ENCODE measurements around the gene CXCR3. TPM values are rescaled to one million over a fixed set of nuclear protein-coding genes. Genes with fewer than 3 reads are reported as not detected.

The CXCR3 gene
- total RNA-seq, 4 donors from 2014 or later: not detected

DNA sequence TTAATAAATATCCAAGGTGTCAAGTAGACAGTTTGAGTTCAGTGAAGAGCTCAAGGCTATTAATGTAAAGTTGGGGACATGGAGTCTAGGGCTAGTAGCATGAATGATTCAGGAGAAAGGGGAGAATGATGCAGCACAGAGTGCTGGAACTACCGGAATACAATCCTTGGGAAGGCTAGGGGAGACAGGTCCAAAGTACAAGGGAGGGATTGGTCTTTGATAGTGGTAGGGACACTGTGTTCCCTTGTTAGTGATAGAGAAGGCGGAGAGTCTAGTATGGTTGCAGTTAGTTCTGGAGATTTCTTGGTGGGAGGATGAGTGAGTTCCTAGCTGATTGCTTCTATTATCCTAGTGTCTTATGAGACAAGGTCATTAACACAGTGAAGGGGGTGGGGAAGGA is 31.4 kb downstream of the CXCR3 start:
- ATAC-seq (ENCODE audit: low FRiP score) (no peak), DNase-seq (ENCODE audit: low spot score) (no peak)
- TF ChIP-seq, protein P1, sequence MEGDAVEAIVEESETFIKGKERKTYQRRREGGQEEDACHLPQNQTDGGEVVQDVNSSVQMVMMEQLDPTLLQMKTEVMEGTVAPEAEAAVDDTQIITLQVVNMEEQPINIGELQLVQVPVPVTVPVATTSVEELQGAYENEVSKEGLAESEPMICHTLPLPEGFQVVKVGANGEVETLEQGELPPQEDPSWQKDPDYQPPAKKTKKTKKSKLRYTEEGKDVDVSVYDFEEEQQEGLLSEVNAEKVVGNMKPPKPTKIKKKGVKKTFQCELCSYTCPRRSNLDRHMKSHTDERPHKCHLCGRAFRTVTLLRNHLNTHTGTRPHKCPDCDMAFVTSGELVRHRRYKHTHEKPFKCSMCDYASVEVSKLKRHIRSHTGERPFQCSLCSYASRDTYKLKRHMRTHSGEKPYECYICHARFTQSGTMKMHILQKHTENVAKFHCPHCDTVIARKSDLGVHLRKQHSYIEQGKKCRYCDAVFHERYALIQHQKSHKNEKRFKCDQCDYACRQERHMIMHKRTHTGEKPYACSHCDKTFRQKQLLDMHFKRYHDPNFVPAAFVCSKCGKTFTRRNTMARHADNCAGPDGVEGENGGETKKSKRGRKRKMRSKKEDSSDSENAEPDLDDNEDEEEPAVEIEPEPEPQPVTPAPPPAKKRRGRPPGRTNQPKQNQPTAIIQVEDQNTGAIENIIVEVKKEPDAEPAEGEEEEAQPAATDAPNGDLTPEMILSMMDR (IDR thresholded peaks at IDR 0.05): no peak

DNA sequence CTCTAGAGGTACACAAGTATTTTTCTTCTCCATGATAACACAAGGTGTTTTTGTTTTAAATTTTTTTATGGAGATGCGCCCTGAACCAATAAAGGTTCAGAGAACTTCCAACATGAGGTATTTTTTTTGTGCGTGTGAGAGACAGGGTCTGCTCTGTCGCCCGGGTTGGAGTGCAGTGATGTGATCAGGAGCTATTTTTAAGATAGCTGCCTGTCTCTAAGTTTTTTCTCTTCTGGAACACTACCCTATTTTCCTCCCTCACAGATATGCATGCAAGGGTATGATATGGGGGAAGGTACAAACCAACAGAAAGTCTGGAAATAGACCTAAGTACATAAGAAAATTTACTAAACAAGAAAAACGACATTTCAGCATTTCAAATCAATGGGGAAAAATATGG is 37.1 kb downstream of the CXCR3 start:
- TF ChIP-seq, protein P1 (IDR thresholded peaks at IDR 0.05): no peak
- ATAC-seq (ENCODE audit: low FRiP score): no peak

DNA sequence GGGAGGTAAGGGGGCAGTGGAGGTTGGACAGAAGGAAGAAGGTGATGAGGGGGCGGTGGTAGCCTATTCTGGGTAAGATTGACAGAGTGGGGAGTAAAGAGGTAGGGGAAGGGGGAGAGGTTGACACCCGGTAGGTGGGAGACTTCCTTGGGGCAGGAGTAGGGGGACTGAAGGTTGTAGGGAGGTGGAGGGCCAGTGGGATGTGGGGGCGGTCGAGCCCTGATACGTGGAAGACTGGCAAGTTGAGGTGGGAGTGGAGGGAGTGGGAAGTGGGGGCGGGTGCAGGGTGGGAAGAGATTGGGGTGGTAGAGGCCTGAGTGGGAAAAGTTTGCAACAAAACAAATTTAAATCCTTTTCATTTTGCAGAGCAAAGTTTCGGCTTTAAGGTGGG is 38.3 kb downstream of the CXCR3 start:
- DNase-seq (ENCODE audit: low spot score) (no peak), ATAC-seq (ENCODE audit: low FRiP score) (no peak)
- TF ChIP-seq, protein P1 (IDR thresholded peaks at IDR 0.05): no peak

More for the DNA sequence above, 37.1 kb downstream of the CXCR3 start:
- DNase-seq (ENCODE audit: low spot score): no peak

DNA sequence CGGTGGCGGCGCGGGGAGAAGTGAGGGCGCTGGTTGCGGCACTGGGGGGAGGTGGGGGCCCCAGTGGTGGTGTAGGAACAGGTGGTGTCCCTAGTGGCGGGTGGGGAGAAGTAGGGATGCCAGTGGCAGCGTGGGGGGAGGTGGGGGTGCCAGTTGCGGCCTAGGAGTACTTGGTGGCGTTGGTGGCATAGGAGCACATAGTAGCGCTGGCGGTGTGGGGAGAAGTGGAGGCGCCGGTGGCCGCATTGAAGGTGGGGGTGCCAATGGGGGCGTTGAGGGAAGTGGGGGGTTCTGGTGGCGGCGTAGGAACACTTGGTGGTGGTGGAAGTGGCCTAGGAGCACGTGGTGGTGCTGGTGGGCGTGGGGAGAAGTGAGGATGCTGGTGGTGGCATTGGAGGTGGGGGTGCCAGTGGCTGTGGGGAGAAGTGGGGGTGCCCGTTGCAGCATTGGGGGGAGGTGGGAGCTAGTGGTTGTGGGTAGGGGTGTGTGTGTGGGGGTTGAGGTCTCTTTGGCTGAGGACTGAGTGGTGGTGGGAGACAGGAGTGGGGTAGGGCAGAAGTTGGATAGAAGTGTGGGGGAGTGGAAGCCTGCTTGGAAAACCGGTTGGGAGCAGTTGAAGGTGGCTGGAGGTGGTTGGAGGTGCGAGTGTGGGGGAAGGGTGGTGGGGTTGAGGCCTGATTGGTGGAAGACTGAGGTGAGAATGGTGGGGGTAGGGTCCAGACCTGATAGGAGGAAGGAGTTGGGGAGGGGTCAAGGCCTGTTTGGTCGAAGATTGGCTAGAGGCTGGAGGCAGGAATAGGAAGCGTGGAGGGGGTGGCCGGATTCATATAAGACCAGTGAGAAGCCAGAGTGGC is 38.9 kb downstream of the CXCR3 start:
- ATAC-seq (ENCODE audit: low FRiP score) (no peak), DNase-seq (ENCODE audit: low spot score) (no peak)
- TF ChIP-seq, protein P1 (IDR thresholded peaks at IDR 0.05): no peak

DNA sequence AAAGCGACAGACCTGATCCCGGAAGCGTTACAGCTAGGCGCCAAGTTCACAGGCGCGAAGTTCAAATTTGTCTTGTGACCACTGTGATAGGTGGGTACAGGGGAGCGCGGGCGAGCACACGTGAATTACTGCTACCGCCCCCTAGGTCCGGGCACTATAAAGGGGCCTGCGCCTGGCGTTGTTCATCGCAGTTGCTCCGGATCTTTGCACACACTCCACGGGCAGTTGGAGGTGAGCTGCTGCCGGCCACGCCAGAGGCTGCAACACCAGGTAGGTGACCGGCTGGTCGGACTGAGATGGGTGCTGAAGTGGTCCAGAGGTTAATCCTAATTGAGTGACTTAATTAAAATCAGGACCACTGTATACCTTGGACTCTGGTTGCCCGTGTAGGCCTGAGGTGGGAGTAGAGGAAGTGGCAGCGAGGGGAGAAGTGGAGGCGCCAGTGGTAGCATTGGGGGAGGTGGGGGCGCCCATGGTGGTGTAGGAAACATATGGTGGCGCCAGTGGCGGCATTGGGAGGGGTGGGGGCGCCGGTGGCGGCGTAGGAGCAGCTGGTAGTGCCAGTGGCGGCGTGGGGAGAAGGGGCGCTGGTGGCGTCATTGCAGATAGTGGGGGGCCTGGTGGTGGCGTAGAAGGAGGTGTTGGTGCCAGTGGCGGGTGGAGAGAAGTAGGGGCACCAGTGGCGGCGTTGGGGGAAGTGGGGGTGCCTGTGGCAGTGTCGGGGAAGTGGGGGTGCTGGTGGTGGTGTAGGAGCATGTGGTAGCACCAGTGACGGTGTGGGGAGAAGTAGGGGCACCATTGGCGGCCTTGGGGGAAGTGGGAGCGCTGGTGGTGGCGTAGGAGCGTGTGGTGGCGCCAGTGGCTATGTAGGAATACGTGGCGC is 39.8 kb downstream of the CXCR3 start, which contains the start of gene GCNA:
Gene GCNA (plus strand): TSS at position 185 of the 883 bp plus-strand sequence. CDS start 2,385 bp downstream, outside the sequence.
- no peak for ATAC-seq (ENCODE audit: low FRiP score)
- DNase-seq (ENCODE audit: low spot score): no peak
- TF ChIP-seq, protein P1 (IDR thresholded peaks at IDR 0.05): no peak

DNA sequence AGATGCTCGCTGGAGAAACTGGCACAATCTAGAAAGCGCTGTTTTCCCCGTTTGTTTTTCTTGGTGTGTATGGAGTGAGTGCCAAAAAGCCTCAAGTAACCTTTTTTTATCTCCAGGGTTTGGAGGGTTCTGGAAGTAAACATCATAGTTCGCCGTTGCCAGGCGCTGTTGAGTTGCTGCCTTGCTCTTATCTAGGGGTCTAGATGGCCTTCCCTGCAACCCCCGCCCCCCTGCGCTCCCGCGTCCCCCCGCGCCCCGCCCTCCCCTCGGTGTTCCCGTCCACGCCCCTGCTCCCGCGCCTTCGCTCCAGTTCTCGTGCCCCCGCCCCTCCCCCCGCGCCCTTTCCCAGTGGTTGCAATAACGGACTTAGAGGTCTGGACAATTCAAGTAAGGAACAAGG is 40.6 kb downstream of the CXCR3 start:
- ATAC-seq (ENCODE audit: low FRiP score): no peak

More for the DNA sequence above, 40.6 kb downstream of the CXCR3 start:
- no peak for DNase-seq (ENCODE audit: low spot score)
- TF ChIP-seq, protein P1 (IDR thresholded peaks at IDR 0.05): no peak

All from omental fat pad (tissue), 4 donors.